ENCODE measurements around the gene FNBP1.

Gene FNBP1

GRCh38 chr9:129868023-129868871 lies 174.7 kb downstream of the FNBP1 start:
- H3K9ac ChIP-seq (ENCODE audit: insufficient read length, low read depth): no peak overlapping the region
- H3K36me3 ChIP-seq (ENCODE audit: insufficient read depth, insufficient read length, low read length): peaks cover 28% of the 10 kb centered on the region
- no peak for DNase-seq (ENCODE audit: low read depth, low spot score)

GRCh38 chr9:129867136-129868022 lies 175.6 kb downstream of the FNBP1 start:
- Histone ChIP-seq H3K9me3 (ENCODE audit: insufficient read depth, low read length) (no peaks in the 10 kb centered on the region), H3K36me3 (ENCODE audit: insufficient read depth, insufficient read length, low read length) (peaks cover 33% of the 10 kb centered on the region), H3K27me3 (ENCODE audit: insufficient read depth, insufficient read length) (no peaks in the 10 kb centered on the region), H3K4me3 (ENCODE audit: insufficient read length, low read depth) (no peak overlapping the region), H3K9ac (ENCODE audit: insufficient read length, low read depth) (peak overlapping the region; percentile 50), H3K4me1 (ENCODE audit: insufficient read depth, insufficient read length) (peaks cover 6% of the 10 kb centered on the region)
- DNase-seq (ENCODE audit: low read depth, low spot score): no peak
- TF ChIP-seq SUZ12 (IDR thresholded peaks at IDR 0.05; ENCODE audit: extremely low read depth, insufficient read depth, insufficient read length) (no peak), YY1 (IDR thresholded peaks at IDR 0.05; ENCODE audit: insufficient read depth, insufficient read length) (no peak), ZNF274 (IDR thresholded peaks at IDR 0.05; ENCODE audit: low read depth, low read length) (no peak)

More at GRCh38 chr9:129868023-129868871, 174.7 kb downstream of the FNBP1 start:
- Histone ChIP-seq H3K27me3 (ENCODE audit: insufficient read depth, insufficient read length) (no peaks in the 10 kb centered on the region), H3K9me3 (ENCODE audit: insufficient read depth, low read length) (no peaks in the 10 kb centered on the region), H3K4me1 (ENCODE audit: insufficient read depth, insufficient read length) (peaks cover 6% of the 10 kb centered on the region), H3K4me3 (ENCODE audit: insufficient read length, low read depth) (no peak overlapping the region)
- TF ChIP-seq ZNF274 (IDR thresholded peaks at IDR 0.05; ENCODE audit: low read depth, low read length) (no peak), SUZ12 (IDR thresholded peaks at IDR 0.05; ENCODE audit: extremely low read depth, insufficient read depth, insufficient read length) (no peak), YY1 (IDR thresholded peaks at IDR 0.05; ENCODE audit: insufficient read depth, insufficient read length) (no peak)

GRCh38 chr9:129866394-129867135 lies 176.4 kb downstream of the FNBP1 start:
- peaks cover 39% of the 10 kb centered on the region for H3K36me3 ChIP-seq (ENCODE audit: insufficient read depth, insufficient read length, low read length)
- H3K4me1 ChIP-seq (ENCODE audit: insufficient read depth, insufficient read length): peaks cover 6% of the 10 kb centered on the region
- DNase-seq (ENCODE audit: low read depth, low spot score): no peak
- H3K4me3 ChIP-seq (ENCODE audit: insufficient read length, low read depth): no peak overlapping the region
- no peaks in the 10 kb centered on the region for H3K27me3 ChIP-seq (ENCODE audit: insufficient read depth, insufficient read length)
- H3K9ac ChIP-seq (ENCODE audit: insufficient read length, low read depth): no peak overlapping the region
- TF ChIP-seq YY1 (IDR thresholded peaks at IDR 0.05; ENCODE audit: insufficient read depth, insufficient read length) (no peak), SUZ12 (IDR thresholded peaks at IDR 0.05; ENCODE audit: extremely low read depth, insufficient read depth, insufficient read length) (no peak), ZNF274 (IDR thresholded peaks at IDR 0.05; ENCODE audit: low read depth, low read length) (no peak)
- H3K9me3 ChIP-seq (ENCODE audit: insufficient read depth, low read length): no peaks in the 10 kb centered on the region

GRCh38 chr9:129865668-129866320 lies 177.2 kb downstream of the FNBP1 start:
- Histone ChIP-seq H3K27me3 (ENCODE audit: insufficient read depth, insufficient read length) (no peaks in the 10 kb centered on the region), H3K4me3 (ENCODE audit: insufficient read length, low read depth) (no peak overlapping the region), H3K9ac (ENCODE audit: insufficient read length, low read depth) (no peak overlapping the region), H3K9me3 (ENCODE audit: insufficient read depth, low read length) (no peaks in the 10 kb centered on the region), H3K36me3 (ENCODE audit: insufficient read depth, insufficient read length, low read length) (peaks cover 46% of the 10 kb centered on the region), H3K4me1 (ENCODE audit: insufficient read depth, insufficient read length) (peaks cover 6% of the 10 kb centered on the region)
- DNase-seq (ENCODE audit: low read depth, low spot score): no peak
- no peak for TF ChIP-seq ZNF274 (IDR thresholded peaks at IDR 0.05; ENCODE audit: low read depth, low read length)
- no peak for TF ChIP-seq SUZ12 (IDR thresholded peaks at IDR 0.05; ENCODE audit: extremely low read depth, insufficient read depth, insufficient read length)
- TF ChIP-seq YY1 (IDR thresholded peaks at IDR 0.05; ENCODE audit: insufficient read depth, insufficient read length): no peak

GRCh38 chr9:129864991-129865647 lies 177.9 kb downstream of the FNBP1 start:
- Histone ChIP-seq H3K27me3 (ENCODE audit: insufficient read depth, insufficient read length) (no peaks in the 10 kb centered on the region), H3K4me1 (ENCODE audit: insufficient read depth, insufficient read length) (peaks cover 6% of the 10 kb centered on the region), H3K36me3 (ENCODE audit: insufficient read depth, insufficient read length, low read length) (peaks cover 46% of the 10 kb centered on the region), H3K9me3 (ENCODE audit: insufficient read depth, low read length) (no peaks in the 10 kb centered on the region), H3K4me3 (ENCODE audit: insufficient read length, low read depth) (no peak overlapping the region), H3K9ac (ENCODE audit: insufficient read length, low read depth) (no peak overlapping the region)
- DNase-seq (ENCODE audit: low read depth, low spot score): no peak
- TF ChIP-seq YY1 (IDR thresholded peaks at IDR 0.05; ENCODE audit: insufficient read depth, insufficient read length): no peak
- no peak for TF ChIP-seq ZNF274 (IDR thresholded peaks at IDR 0.05; ENCODE audit: low read depth, low read length)
- no peak for TF ChIP-seq SUZ12 (IDR thresholded peaks at IDR 0.05; ENCODE audit: extremely low read depth, insufficient read depth, insufficient read length)

- Histone ChIP-seq H3K27me3 (ENCODE audit: insufficient read depth, insufficient read length) (no peaks in the 10 kb centered on the region), H3K4me3 (ENCODE audit: insufficient read length, low read depth) (no peak overlapping the region), H3K9ac (ENCODE audit: insufficient read length, low read depth) (peak overlapping the region; percentile 50), H3K36me3 (ENCODE audit: insufficient read depth, insufficient read length, low read length) (peaks cover 52% of the 10 kb centered on the region), H3K9me3 (ENCODE audit: insufficient read depth, low read length) (no peaks in the 10 kb centered on the region), H3K4me1 (ENCODE audit: insufficient read depth, insufficient read length) (peaks cover 6% of the 10 kb centered on the region)
- TF ChIP-seq SUZ12 (IDR thresholded peaks at IDR 0.05; ENCODE audit: extremely low read depth, insufficient read depth, insufficient read length) (no peak), ZNF274 (IDR thresholded peaks at IDR 0.05; ENCODE audit: low read depth, low read length) (no peak), YY1 (IDR thresholded peaks at IDR 0.05; ENCODE audit: insufficient read depth, insufficient read length) (no peak)
- DNase-seq (ENCODE audit: low read depth, low spot score): no peak
Measured at GRCh38 chr9:129863059-129863690, 179.8 kb downstream of the FNBP1 start.
